Measurements from ENCODE around the gene UBXN6.

UBXN6 gene

GRCh38 chr19:4493929-4494690, 36.5 kb upstream of the UBXN6 start:
- DNase-seq (ENCODE audit: low spot score) = no peak

- DNase-seq (ENCODE audit: low spot score) = no peak
Observed at GRCh38 chr19:4493104-4493928, 35.7 kb upstream of the UBXN6 start.

GRCh38 chr19:4492337-4493103, 34.9 kb upstream of the UBXN6 start:
- DNase-seq (ENCODE audit: low spot score) = no peak

- DNase-seq (ENCODE audit: low spot score) = no peak
Observed at GRCh38 chr19:4491446-4491845, 33.9 kb upstream of the UBXN6 start.

GRCh38 chr19:4488496-4488895, 30.9 kb upstream of the UBXN6 start:
- no peak for DNase-seq (ENCODE audit: low spot score)

- DNase-seq (ENCODE audit: low spot score) = no peak
Observed at GRCh38 chr19:4487572-4487971, 30.0 kb upstream of the UBXN6 start.

GRCh38 chr19:4483385-4483784, 25.8 kb upstream of the UBXN6 start:
- DNase-seq (ENCODE audit: low spot score) = no peak

GRCh38 chr19:4482721-4483364, 25.2 kb upstream of the UBXN6 start:
- no peak for DNase-seq (ENCODE audit: low spot score)

GRCh38 chr19:4477034-4477801, 19.6 kb upstream of the UBXN6 start:
- DNase-seq (ENCODE audit: low spot score) = no peak

GRCh38 chr19:4474514-4475022, 17.0 kb upstream of the UBXN6 start:
- no peak for DNase-seq (ENCODE audit: low spot score)

- DNase-seq (ENCODE audit: low spot score) = no peak
Observed at GRCh38 chr19:4473763-4474513, 16.3 kb upstream of the UBXN6 start.

GRCh38 chr19:4473011-4473762, 15.6 kb upstream of the UBXN6 start:
- DNase-seq (ENCODE audit: low spot score) = no peak

GRCh38 chr19:4472174-4472974, 14.8 kb upstream of the UBXN6 start, which contains the start of gene HDGFL2:
Gene HDGFL2, plus strand, starts transcription at chr19:4472297. Its CDS starts 54 bp downstream, at chr19:4472351.
- DNase-seq (ENCODE audit: low spot score) = no peak

- DNase-seq (ENCODE audit: low spot score) = peak; percentile 100
Observed at GRCh38 chr19:4471403-4472173, 14.0 kb upstream of the UBXN6 start.

- no peak for DNase-seq (ENCODE audit: low spot score)
Observed at GRCh38 chr19:4467835-4468234, 10.2 kb upstream of the UBXN6 start.

- no peak for DNase-seq (ENCODE audit: low spot score)
Observed at GRCh38 chr19:4464815-4465581, 7.4 kb upstream of the UBXN6 start.
